SK-N-SH (cell line): Measurements from ENCODE around the gene SLC6A9. TPM values are rescaled to one million over a fixed set of nuclear protein-coding genes. Genes with fewer than 3 reads are reported as not detected.

ENCODE experiments used
- CTCF ChIA-PET: fragments of 300-600, 350-600 bp; formaldehyde crosslinking; extraction: SDS; loops from one replicate; lab custom pipeline; 2021; lab: Yijun Ruan, JAX
- POLR2A ChIA-PET: fragments of 350-600 bp; sonication (Branson Sonifier 250); formaldehyde crosslinking; extraction: SDS; loops from one replicate; lab custom pipeline; 2020; ENCODE audit warnings: antibody characterized with exemption, inconsistent platforms; lab: Yijun Ruan, JAX
- DNase-seq: peaks from one replicate; pipeline ENCODE4 v3.0.0; 2012
- H2AFZ ChIP-seq: fragments of 200-600 bp; sonication (generic); 2 replicates; pipeline ENCODE4 v1.8.1; 2016; ENCODE audit warnings: antibody characterized with exemption, mild to moderate bottlenecking, low read depth
- H3F3A ChIP-seq: fragments of 200-600 bp; sonication (generic); replicated peaks from 2 replicates; pipeline ENCODE3; 2016; ENCODE audit warnings: antibody characterized with exemption, mild to moderate bottlenecking; ENCODE audit not compliant: insufficient read depth
- H3K27ac ChIP-seq, 2 experiments: fragments of 200-500 bp in 1 of 2; fragments of 200-600 bp in 1 of 2; sonication (Bioruptor generic) in 1 of 2; sonication (generic), shearing (Covaris generic) in 1 of 2; 2 replicates each; pipeline versions ENCODE4 v1.5.1 to v1.6.1; 2014 to 2016; ENCODE audit warnings: low read depth in 2 of 2, inconsistent platforms in 1 of 2, low read length in 1 of 2, mild to moderate bottlenecking in 1 of 2, mixed read lengths in 1 of 2
- H3K27me3 ChIP-seq: fragments of 200-600 bp; sonication (generic), shearing (Covaris generic); 2 replicates; pipeline ENCODE4 v1.6.1; 2016; ENCODE audit warnings: mixed run types; ENCODE audit not compliant: insufficient read depth
- H3K36me3 ChIP-seq, 2 experiments: fragments of 200-500 bp in 1 of 2; fragments of 200-600 bp in 1 of 2; sonication (Bioruptor generic) in 1 of 2; sonication (generic) in 1 of 2; replicated peaks in 1 of 2; 2 replicates each; pipeline versions ENCODE3 to v1.5.1; 2014 to 2016; ENCODE audit warnings: low read length in 1 of 2, mild to moderate bottlenecking in 1 of 2; ENCODE audit not compliant: insufficient read depth in 2 of 2, control insufficient read depth in 1 of 2
- H3K4me1 ChIP-seq, 2 experiments: fragments of 200-500 bp in 1 of 2; fragments of 200-600 bp in 1 of 2; sonication (Bioruptor generic) in 1 of 2; sonication (generic), shearing (Covaris generic) in 1 of 2; 2 replicates each; pipeline versions ENCODE4 v1.5.1 to v1.6.1; 2014 to 2016; ENCODE audit warnings: low read depth in 1 of 2, low read length in 1 of 2, mixed run types in 1 of 2; ENCODE audit not compliant: insufficient read depth in 2 of 2, control insufficient read depth in 1 of 2
- H3K4me2 ChIP-seq: fragments of 200-600 bp; sonication (generic), shearing (Covaris generic); 2 replicates; pipeline ENCODE4 v1.6.1; 2017; ENCODE audit warnings: mixed run types
- H3K4me3 ChIP-seq, 2 experiments: fragments of 200-500 bp in 1 of 2; fragments of 200-600 bp in 1 of 2; sonication (Bioruptor generic) in 1 of 2; sonication (generic), shearing (Covaris generic) in 1 of 2; 2 replicates each; pipeline versions ENCODE4 v1.5.1 to v1.8.1; 2014 to 2016; ENCODE audit warnings: low read depth in 2 of 2, inconsistent platforms in 1 of 2, low read length in 1 of 2, mild to moderate bottlenecking in 1 of 2, mixed read lengths in 1 of 2, moderate library complexity in 1 of 2
- H3K79me2 ChIP-seq: fragments of 200-600 bp; sonication (generic); 2 replicates; pipeline ENCODE4 v1.8.1; 2017; ENCODE audit warnings: mild to moderate bottlenecking; ENCODE audit not compliant: insufficient read depth
- H3K9ac ChIP-seq: fragments of 200-600 bp; sonication (generic); 2 replicates; pipeline ENCODE4 v1.6.1; 2017; ENCODE audit warnings: mixed run types
- H3K9me2 ChIP-seq: fragments of 200-600 bp; sonication (generic); 2 replicates; pipeline ENCODE4 v1.6.1; 2017; ENCODE audit warnings: mixed run types
- H3K9me3 ChIP-seq: fragments of 200-600 bp; sonication (generic); 2 replicates; pipeline ENCODE4 v1.6.1; 2017; ENCODE audit warnings: mixed run types, mild to moderate bottlenecking, moderate library complexity
- H4K20me1 ChIP-seq: fragments of 200-600 bp; sonication (generic); 2 replicates; pipeline ENCODE4 v1.6.1; 2017; ENCODE audit warnings: mild to moderate bottlenecking, mixed run types; ENCODE audit not compliant: insufficient read depth
- CTCF ChIP-seq: fragments of 200-600 bp; sonication (generic); IDR thresholded peaks from 2 replicates; pipeline ENCODE4 v1.6.1; 2017; ENCODE audit warnings: antibody characterized with exemption, mild to moderate bottlenecking, moderate library complexity
- EP300 ChIP-seq, 2 experiments: IDR thresholded peaks; 2 replicates each; pipeline versions ENCODE4 v1.4.0 to v1.6.1; 2012; ENCODE audit warnings: borderline replicate concordance in 1 of 2, low read depth in 1 of 2, low read length in 1 of 2
- EZH2phosphoT487 ChIP-seq: fragments of 200-600 bp; sonication (generic); IDR thresholded peaks from 2 replicates; pipeline ENCODE4 v1.6.1; 2017; ENCODE audit warnings: low read depth, mixed run types, mild to moderate bottlenecking, antibody characterized with exemption, moderate library complexity, borderline replicate concordance
- FOSL2 ChIP-seq: IDR thresholded peaks from 2 replicates; pipeline ENCODE4 v1.4.0; 2012; ENCODE audit warnings: low read depth, mild to moderate bottlenecking, moderate library complexity, borderline replicate concordance
- FOXJ3 ChIP-seq: sonication (generic); formaldehyde crosslinking; IDR thresholded peaks from 2 replicates; pipeline ENCODE4 v1.5.1; 2020; ENCODE audit warnings: mild to moderate bottlenecking, missing genetic modification reagents
- IRF3 ChIP-seq: fragments of 150-350 bp; IDR thresholded peaks from 2 replicates; pipeline ENCODE4 v1.6.1; 2016; ENCODE audit warnings: mild to moderate bottlenecking, low read depth, low read length
- JUND ChIP-seq: IDR thresholded peaks from 2 replicates; pipeline ENCODE4 v1.4.0; 2012
- MEF2A ChIP-seq: IDR thresholded peaks from 2 replicates; pipeline ENCODE4 v1.4.0; 2012; ENCODE audit warnings: low read depth, borderline replicate concordance
- MXI1 ChIP-seq: IDR thresholded peaks from 2 replicates; pipeline ENCODE4 v1.6.1; 2012; ENCODE audit warnings: mild to moderate bottlenecking, low read depth, low read length, improper control_type of control experiment
- NFIC ChIP-seq: IDR thresholded peaks from 2 replicates; pipeline ENCODE4 v1.4.0; 2012; ENCODE audit warnings: borderline replicate concordance
- RAD21 ChIP-seq: IDR thresholded peaks from 2 replicates; pipeline ENCODE4 v1.6.1; 2012; ENCODE audit warnings: mild to moderate bottlenecking, low read length
- RCOR1 ChIP-seq: fragments of 150-350 bp; IDR thresholded peaks from 2 replicates; pipeline ENCODE4 v1.6.1; 2017; ENCODE audit warnings: antibody characterized with exemption, low read length
- SMC3 ChIP-seq: IDR thresholded peaks from 2 replicates; pipeline ENCODE4 v1.6.1; 2012; ENCODE audit warnings: low read depth, low read length, improper control_type of control experiment
- USF2 ChIP-seq: fragments of 150-350 bp; IDR thresholded peaks from 2 replicates; pipeline ENCODE4 v1.6.1; 2017; ENCODE audit warnings: antibody characterized with exemption, low read length, low read depth, borderline replicate concordance
- YY1 ChIP-seq: IDR thresholded peaks from 2 replicates; pipeline ENCODE4 v1.4.0; 2012; ENCODE audit warnings: low read depth, mild to moderate bottlenecking
- WGBS: methylation state at CpG from one replicate; pipeline ENCODE4 v1.1.6; 2017; ENCODE audit warnings: low lambda C conversion rate; 5-methylcytosine and 5-hydroxymethylcytosine counted together
- polyA plus RNA-seq, 3 experiments: library from polyadenylated mRNA; depleted of rRNA; stranded (reverse); fragments of >200 nt; gene quantifications; 2 replicates each; pipeline ENCODE4 v1.2.3, GENCODE V29; 2012

The SLC6A9 gene
- 3.6 and 3.9 TPM in 2 replicates for polyA plus RNA-seq (2012; rRNA removed)
- polyA plus RNA-seq (2012; cell fraction: cytosol; rRNA removed): 1.3 and 2.5 TPM in 2 replicates
- 10.7 and 12.4 TPM in 2 replicates for polyA plus RNA-seq (2012; cell fraction: nucleus; rRNA removed)

GRCh38 chr1:44031252-44032169 is at the start of gene SLC6A9:
TSS of gene SLC6A9 (minus strand) at chr1:44031462. CDS start at chr1:44024277, 7,185 bp downstream.
- H3K4me1 ChIP-seq: peaks cover 17 to 38% of the 10 kb centered on the region in 2 experiments; a peak in 3 of 4 replicates
- TF ChIP-seq RCOR1 (no peak), USF2 (no peak), CTCF (no peak), EP300 (IDR thresholded peaks at IDR 0.05; ENCODE audit: borderline replicate concordance in 1 of 2, low read depth in 1 of 2, low read length in 1 of 2) (no peak), NFIC (peak; percentile 28; the same call in 1 of the 2 replicates), MXI1 (no peak)
- H2AFZ ChIP-seq: peak within 1 kb of the TSS; percentile 76; the same call in 1 of the 2 replicates
- H3K27ac ChIP-seq: peak within 1 kb of the TSS; percentile 74 to 87; a peak in 2 of 4 replicates
- H3K27me3 ChIP-seq: no peaks in the 10 kb centered on the region
- ChIA-PET POLR2A (interaction anchor here (0.6 to 0.9 kb wide), 2 partner anchors 39 to 78 kb away, joined by 3 read pairs; no protein-coding TSS in a partner anchor), CTCF (interaction anchor here (0.6 to 25.6 kb wide), 8 partner anchors 11 to 392 kb away, joined by 3 to 598 read pairs (median 8); partner anchors contain the start of gene CCDC24)
- H3K36me3 ChIP-seq: no peaks in the 10 kb centered on the region
- no peaks in the 10 kb centered on the region for H4K20me1 ChIP-seq
- peak within 1 kb of the TSS; percentile 85 for H3K9ac ChIP-seq
- WGBS: 15% methylated on average over 26 of the region's 40 CpGs
- peak within 1 kb of the TSS; percentile 82 to 93 for H3K4me3 ChIP-seq
- peaks cover 3% of the 10 kb centered on the region for H3F3A ChIP-seq
- no peaks in the 10 kb centered on the region for H3K9me3 ChIP-seq
- peak; percentile 54 for DNase-seq
- no peaks in the 10 kb centered on the region for H3K9me2 ChIP-seq
- peak within 1 kb of the TSS; percentile 99 for H3K4me2 ChIP-seq
- H3K79me2 ChIP-seq: no peaks in the 10 kb centered on the region

GRCh38 chr1:44079566-44079965 is 48.3 kb upstream of the SLC6A9 start:
- H3K9ac ChIP-seq: no peak overlapping the region

More at GRCh38 chr1:44079566-44079965, 48.3 kb upstream of the SLC6A9 start:
- ChIA-PET CTCF (interaction anchor here (1.0 kb wide), 1 partner anchor 515 kb away, joined by 3 read pairs; no protein-coding TSS in a partner anchor), POLR2A (no interaction called here)
- no peaks in the 10 kb centered on the region for H4K20me1 ChIP-seq
- 95% methylated on average over 4 of the region's 4 CpGs for WGBS
- no peak overlapping the region for H2AFZ ChIP-seq
- TF ChIP-seq IRF3 (no peak), RAD21 (no peak), USF2 (no peak), FOXJ3 (CRISPR knock-in tag) (no peak), EZH2phosphoT487 (no peak), FOSL2 (no peak), RCOR1 (no peak), SMC3 (no peak), JUND (no peak), MEF2A (no peak), YY1 (no peak)
- peaks cover 0 to 5% of the 10 kb centered on the region in 2 experiments; a peak in 1 of 4 replicates for H3K4me1 ChIP-seq
- no peaks in the 10 kb centered on the region for H3K36me3 ChIP-seq
- no peak overlapping the region for H3K4me2 ChIP-seq
- no peaks in the 10 kb centered on the region for H3F3A ChIP-seq
- H3K9me3 ChIP-seq: no peaks in the 10 kb centered on the region
- H3K27ac ChIP-seq: no peak overlapping the region
- H3K9me2 ChIP-seq: no peaks in the 10 kb centered on the region
- DNase-seq: no peak
- H3K27me3 ChIP-seq: no peaks in the 10 kb centered on the region
- H3K79me2 ChIP-seq: no peaks in the 10 kb centered on the region
- H3K4me3 ChIP-seq: no peak overlapping the region
